HG03521 (cell line): Measurements from ENCODE around the gene SLC25A10.

ENCODE experiments used
- ATAC-seq: cut with Tn5 transposase; IDR thresholded peaks from one replicate; pipeline ENCODE4 v1.9.1; 2021; ENCODE audit warnings: mild to moderate bottlenecking, moderate library complexity; ENCODE audit not compliant: unreplicated experiment

SLC25A10 gene

GRCh38 chr17:81705518-81706231 lies 6.4 kb upstream of the SLC25A10 start:
- ATAC-seq: no peak

- ATAC-seq: no peak
Measured at GRCh38 chr17:81706232-81706611, 5.9 kb upstream of the SLC25A10 start.

GRCh38 chr17:81706757-81707624 lies 5.1 kb upstream of the SLC25A10 start:
- no peak for ATAC-seq

- ATAC-seq: no peak
Measured at GRCh38 chr17:81707725-81708646, 4.1 kb upstream of the SLC25A10 start.

- ATAC-seq: no peak
Measured at GRCh38 chr17:81708739-81709185, 3.3 kb upstream of the SLC25A10 start.

GRCh38 chr17:81710514-81711308 lies 1.4 kb upstream of the SLC25A10 start:
- ATAC-seq: no peak

- ATAC-seq: no peak
Measured at GRCh38 chr17:81712468-81713003, 452 bp downstream of the SLC25A10 start.

- no peak for ATAC-seq
Measured at GRCh38 chr17:81713004-81713555, 996 bp downstream of the SLC25A10 start.

GRCh38 chr17:81713556-81714411 lies 1.7 kb downstream of the SLC25A10 start:
- ATAC-seq: no peak

- ATAC-seq: no peak
Measured at GRCh38 chr17:81714412-81715106, 2.5 kb downstream of the SLC25A10 start.

- no peak for ATAC-seq
Measured at GRCh38 chr17:81715107-81715871, 3.2 kb downstream of the SLC25A10 start.

GRCh38 chr17:81715872-81716673 lies 4.0 kb downstream of the SLC25A10 start:
- ATAC-seq: no peak

- ATAC-seq: no peak
Measured at GRCh38 chr17:81716674-81716996, 4.6 kb downstream of the SLC25A10 start.

GRCh38 chr17:81717049-81717765 lies 5.1 kb downstream of the SLC25A10 start:
- ATAC-seq: no peak

GRCh38 chr17:81717766-81718089 lies 5.6 kb downstream of the SLC25A10 start:
- ATAC-seq: no peak
